Measurements from ENCODE around the gene PCDH20.

PCDH20 gene

GRCh38 chr13:61387694-61388093, 28.0 kb downstream of the PCDH20 start:
- TF ChIP-seq CTCF (IDR thresholded peaks at IDR 0.05), result no peak

- TF ChIP-seq CTCF (IDR thresholded peaks at IDR 0.05), result no peak
Observed at GRCh38 chr13:61383111-61383510, 32.5 kb downstream of the PCDH20 start.

- no peak for TF ChIP-seq CTCF (IDR thresholded peaks at IDR 0.05)
Observed at GRCh38 chr13:61370520-61370919, 45.1 kb downstream of the PCDH20 start.

GRCh38 chr13:61362522-61362921, 53.1 kb downstream of the PCDH20 start:
- TF ChIP-seq CTCF (IDR thresholded peaks at IDR 0.05), result no peak
